ENCODE results near the gene PAQR5.
"Not testable (repeated sequence)": the region's sequence is repeated elsewhere in the genome, so short reads cannot be mapped to it uniquely, and the experiment has no call there.

Gene PAQR5

GRCh38 chr15:69317392-69317841 lies 18.7 kb downstream of the PAQR5 start:
- DNase-seq, result no peak

DNA sequence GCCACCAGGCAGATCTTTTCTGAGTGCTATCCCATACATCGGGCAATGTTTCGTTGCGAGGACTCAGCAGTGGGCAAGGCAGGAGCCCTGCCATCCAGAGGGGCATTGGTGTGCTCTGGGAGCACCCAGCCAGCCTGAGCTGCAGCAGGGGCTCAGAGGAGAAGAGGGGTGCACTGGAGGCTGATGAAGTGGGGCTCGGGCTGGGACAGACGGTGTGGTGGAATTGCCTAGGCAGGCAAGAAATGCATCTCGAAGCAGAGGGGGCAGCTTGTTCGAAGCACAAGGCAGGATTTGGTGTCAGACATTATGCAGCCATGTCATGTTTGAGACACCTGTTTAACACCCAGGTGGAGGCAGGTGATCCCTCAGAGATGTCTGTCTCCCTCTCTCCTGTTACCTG lies 19.3 kb downstream of the PAQR5 start:
- DNase-seq, result no peak

GRCh38 chr15:69319384-69320375 lies 21.0 kb downstream of the PAQR5 start:
- DNase-seq, result no peak

DNA sequence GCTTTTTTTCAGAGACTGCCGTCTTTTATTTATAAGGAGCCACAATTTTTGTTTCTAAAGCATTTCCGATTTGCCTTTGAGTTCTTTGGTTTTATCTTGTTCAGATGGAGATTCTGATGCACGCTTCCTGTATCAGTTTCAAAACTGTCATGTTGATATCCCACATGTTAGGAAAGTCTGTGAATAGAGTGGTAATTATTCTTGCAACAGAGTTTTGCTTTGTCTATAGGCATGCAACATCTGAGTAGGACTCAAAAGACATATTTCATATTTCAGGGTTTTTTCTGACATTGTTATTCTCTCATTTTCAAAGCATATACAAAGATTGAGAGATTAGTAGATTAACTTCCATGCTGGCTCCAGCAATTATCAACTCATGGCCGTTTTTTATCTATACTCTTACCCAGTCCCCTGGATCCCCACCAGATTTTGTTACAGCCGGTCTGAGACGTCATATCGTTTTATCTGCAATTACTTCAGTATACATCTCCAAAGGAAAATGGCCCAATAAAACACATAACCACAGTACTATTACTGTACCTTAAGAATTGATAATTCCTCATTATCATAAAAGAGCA lies 22.4 kb downstream of the PAQR5 start:
- no peak for DNase-seq

- DNase-seq, result no peak
These were observed 25.2 kb downstream of the PAQR5 start for GRCh38 chr15:69323893-69324430.

DNA sequence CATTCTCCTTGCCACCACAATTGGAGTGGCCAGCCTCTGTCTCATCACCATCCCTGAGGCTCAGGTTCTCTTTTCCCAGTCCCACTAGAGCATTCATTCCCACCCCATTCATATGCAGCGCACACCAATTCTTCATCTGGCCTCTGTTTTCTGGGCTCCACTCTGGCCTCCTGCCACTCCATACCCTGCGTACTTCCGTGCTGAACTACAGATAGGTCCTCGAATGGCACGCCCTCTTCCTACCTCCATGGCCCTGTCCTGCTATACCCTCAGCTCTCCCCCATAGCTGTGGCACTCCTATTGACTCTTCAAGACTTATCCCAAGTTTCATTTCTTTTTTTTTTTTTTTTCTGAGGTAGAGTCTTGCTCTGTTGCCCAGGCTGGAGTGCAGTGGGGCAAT lies 25.9 kb downstream of the PAQR5 start:
- no peak for DNase-seq

GRCh38 chr15:69325456-69325971 lies 26.8 kb downstream of the PAQR5 start:
- DNase-seq, result no peak

GRCh38 chr15:69328080-69328479 lies 29.4 kb downstream of the PAQR5 start:
- no peak for DNase-seq

DNA sequence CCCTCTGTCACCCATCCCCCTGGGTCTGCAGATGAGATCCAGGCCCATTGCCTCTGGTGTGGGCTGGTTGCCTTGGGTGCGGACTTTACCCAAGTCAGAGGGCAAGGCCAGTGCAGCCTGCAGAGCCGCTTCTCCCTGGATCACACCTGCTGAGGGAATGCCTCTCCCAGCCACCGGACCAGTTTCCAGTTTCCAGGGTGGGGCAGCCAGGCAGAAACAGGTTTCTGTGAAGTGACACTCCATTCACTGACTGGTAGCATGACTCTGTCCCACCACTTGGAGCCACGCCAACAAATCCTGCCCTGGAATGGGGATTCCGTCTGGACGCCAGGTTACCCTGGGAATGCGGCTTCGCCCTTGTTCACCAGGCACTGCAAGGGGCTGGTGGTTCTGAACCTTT lies 30.0 kb downstream of the PAQR5 start:
- DNase-seq, result no peak

DNA sequence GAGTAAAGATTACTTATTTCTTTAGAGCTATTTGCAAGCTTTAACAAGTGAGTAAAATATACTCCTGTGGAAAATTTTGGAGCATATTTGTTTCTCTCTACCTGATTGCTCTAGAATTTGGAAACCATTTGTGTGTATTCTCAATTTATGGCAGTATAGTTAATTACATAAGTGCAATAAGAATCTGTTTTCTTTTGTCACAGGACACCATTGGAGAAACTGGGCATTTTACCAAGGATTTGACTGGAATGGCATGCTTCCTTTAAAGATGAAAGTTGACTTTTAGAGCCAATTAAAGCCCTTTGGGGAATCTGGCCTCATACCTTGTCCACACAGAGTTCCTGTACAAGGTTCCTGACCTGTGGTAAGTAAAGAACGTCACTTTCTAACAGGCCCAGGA lies 38.4 kb downstream of the PAQR5 start:
- DNase-seq, result no peak

DNA sequence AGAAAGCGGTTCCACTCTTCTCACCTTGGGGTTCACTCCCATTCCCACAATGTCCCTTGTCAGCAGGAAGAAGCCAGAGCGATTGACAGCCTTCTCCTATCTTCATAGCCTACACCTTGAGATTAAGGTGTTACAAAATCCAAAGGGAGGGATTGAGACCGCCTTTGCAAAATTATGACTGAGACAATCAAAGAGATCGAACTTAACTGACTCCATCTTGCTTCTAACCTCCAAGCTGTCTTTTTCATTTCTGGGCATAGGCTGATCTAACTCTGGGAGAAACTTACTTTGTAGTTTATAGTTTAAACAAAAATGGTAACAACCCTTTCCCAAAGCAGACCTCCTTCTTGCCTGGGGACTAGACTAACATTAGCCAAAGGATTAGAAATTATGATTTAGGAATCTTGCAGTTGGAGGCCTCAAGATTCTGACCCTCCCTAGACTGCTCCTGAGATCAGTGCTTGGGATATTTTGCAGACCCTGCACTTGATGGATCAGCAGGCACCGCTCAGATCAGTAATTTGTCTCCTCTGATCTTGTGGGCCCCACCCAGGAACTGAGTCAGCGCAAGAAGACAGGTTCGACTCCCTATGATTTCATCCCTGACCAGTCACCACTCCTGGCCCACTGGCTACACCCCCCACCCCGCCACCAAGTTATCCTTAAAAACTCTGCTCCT lies 40.0 kb downstream of the PAQR5 start:
- no peak for DNase-seq

GRCh38 chr15:69339214-69339543 lies 40.5 kb downstream of the PAQR5 start:
- DNase-seq, result not testable (repeated sequence)

DNA sequence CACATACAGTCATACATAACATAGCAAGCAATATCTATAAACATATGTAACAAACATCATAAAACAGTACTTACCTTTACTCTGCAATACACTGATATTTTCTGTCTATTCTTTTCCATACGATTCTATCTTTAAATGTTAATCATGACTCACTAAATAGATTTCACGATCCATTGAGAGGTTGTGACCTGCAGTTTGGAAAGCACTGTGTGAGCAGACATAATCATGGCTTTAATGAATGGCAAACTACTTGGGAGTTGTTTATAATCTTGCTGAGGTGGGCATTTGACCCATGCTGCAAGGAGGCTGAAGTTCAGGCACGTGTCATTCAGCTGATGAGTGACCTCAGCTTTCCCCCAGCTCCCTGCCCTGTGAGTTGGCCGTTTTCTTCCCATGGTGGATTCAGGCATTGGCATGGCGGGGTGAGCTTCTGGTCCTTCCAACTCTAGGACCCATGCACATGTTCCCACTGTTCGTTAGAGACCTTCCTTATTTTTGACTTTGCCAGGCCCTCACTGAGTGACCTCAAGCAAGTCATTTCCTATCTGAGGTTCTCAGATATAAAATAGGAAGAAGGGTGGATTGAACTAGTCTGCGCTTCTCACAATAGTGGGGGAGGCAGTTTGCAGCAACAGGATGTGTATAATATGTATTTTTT lies 41.7 kb downstream of the PAQR5 start:
- no peak for DNase-seq

DNA sequence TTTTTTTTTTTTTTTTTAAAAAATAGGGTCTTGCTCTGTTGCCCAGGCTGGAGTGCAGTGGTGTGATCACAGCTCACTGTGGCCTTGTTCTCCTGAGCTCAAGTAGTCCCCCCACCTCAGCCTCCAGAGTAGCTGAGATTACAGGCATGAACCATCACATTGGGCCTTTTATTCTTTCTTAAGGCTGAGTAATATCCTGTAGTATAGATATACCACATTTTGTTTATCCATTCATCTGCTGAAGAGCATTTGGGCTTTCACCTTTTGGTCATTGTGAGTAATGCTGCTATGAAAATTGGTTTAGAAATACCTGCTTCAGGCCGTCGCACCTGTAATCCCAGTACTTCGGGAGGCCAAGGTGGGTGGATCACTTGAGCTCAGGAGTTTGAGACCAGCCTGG lies 42.6 kb downstream of the PAQR5 start:
- no peak for DNase-seq

- DNase-seq, result no peak
These were observed 43.9 kb downstream of the PAQR5 start for GRCh38 chr15:69342460-69343076.

GRCh38 chr15:69343133-69343532 lies 44.4 kb downstream of the PAQR5 start:
- no peak for DNase-seq

GRCh38 chr15:69344238-69344637 lies 45.5 kb downstream of the PAQR5 start:
- no peak for DNase-seq

- DNase-seq, result no peak
These were observed 47.4 kb downstream of the PAQR5 start for GRCh38 chr15:69346112-69346511.

GRCh38 chr15:69351333-69351732 lies 52.6 kb downstream of the PAQR5 start:
- no peak for DNase-seq

DNA sequence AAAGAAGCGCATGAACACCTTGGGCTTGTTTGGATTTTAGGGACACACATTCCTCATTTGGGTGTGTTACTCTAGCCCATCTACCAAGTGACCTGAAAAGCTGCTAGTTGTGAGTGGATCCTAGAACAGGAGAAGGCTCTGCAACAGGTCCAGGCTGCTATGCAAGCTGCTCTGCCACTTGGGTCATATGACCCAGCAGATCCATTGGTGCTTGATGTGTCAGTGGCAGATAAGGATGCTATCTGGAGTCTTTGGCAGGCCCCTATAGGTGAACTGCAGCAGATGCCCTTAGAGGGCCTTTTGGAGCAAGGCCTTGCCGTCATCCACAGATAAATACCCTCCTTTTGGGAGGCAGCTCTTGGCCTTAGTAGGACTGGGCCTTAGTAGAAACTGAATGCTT lies 53.2 kb downstream of the PAQR5 start:
- DNase-seq, result no peak

DNA sequence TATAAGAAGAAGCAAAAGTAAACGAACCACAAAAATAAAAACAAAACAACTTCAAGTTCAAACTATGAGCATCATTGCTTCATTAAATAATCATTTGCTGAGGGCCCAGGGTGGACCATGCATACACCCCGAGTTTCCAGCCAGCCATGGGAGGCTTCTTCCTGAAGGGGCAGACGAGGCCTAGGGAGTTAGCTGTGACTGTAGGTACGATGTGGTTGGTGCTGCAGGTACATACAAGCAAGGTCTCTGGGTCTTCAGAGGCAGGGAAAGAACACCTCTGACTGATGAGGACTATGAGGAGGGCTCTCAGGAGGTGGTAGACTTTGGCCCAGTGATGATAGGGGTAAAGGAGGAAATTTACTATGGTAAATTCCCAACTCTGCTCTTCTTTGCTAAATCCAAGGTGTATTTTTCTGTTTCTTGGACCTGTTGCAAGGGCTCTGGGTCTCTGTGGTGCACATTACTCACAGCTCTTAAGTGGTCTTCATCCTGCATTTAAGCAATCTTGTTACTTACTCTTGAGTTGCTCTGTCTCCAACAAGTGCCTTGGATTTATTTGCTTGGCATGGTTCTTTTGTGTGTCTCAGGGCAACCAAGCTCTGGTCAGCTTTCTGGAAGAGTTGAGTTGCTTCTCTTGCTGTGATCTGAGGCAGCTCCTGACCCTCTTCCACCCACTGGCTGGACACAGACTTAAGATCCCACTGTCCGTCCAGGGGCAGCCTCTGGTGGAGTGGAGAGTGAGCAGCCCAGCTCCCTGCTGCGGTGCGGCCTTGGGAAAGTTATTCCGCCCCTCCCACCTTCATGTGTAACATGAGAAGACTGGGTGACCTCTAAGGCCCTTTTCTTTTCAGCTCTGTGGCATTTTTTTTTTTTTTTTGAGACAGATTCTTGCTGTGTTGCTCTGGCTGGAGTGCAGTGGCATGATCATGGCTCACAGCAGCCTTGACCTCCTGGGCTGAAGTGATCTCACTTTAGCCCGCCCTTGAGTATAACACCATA lies 59.4 kb downstream of the PAQR5 start:
- no peak for DNase-seq

Measured in NCI-H2029 (cell line).